ENCODE measurements around the gene NQO2.
"Not testable (repeated sequence)": the region's sequence is repeated elsewhere in the genome, so short reads cannot be mapped to it uniquely, and the experiment has no call there.

NQO2 gene

DNA sequence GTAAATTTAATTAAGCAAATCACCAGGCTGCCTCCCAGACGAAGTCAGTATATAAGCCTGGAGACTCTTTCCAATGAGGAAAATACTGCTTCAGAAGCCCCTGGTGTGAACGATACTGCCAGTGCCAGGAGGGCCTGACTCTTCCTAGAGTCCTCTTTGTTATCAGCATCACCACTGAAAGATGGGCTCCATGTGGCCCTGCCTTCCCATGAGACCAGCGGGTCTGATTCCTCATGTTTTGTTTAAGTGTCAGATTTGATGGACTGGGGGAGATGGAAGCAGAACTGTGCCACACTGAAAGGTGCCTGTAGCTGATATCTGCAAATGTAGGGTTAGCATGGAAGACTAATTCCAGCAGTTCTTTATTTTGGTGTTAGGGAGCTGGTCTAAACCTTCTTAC lies 7.9 kb downstream of the NQO2 start:
- ChIA-PET CTCF (no interaction called here), POLR2A (no interaction called here)
- no peak for DNase-seq (ENCODE audit: extremely low spot score)
- TF ChIP-seq BHLHE40 (IDR thresholded peaks at IDR 0.05; ENCODE audit: borderline replicate concordance) (no peak), ZNF384 (IDR thresholded peaks at IDR 0.05) (no peak), FOXM1 (IDR thresholded peaks at IDR 0.05; ENCODE audit: borderline replicate concordance) (no peak), ARNT (IDR thresholded peaks at IDR 0.05) (no peak), LEF1 (IDR thresholded peaks at IDR 0.05; ENCODE audit: borderline replicate concordance) (no peak), ELF4 (IDR thresholded peaks at IDR 0.05) (no peak), HDGF (IDR thresholded peaks at IDR 0.05; ENCODE audit: borderline replicate concordance) (no peak), FOXK2 (IDR thresholded peaks at IDR 0.05) (no peak), TARDBP (IDR thresholded peaks at IDR 0.05) (no peak)
- TF ChIP-seq, protein P1, sequence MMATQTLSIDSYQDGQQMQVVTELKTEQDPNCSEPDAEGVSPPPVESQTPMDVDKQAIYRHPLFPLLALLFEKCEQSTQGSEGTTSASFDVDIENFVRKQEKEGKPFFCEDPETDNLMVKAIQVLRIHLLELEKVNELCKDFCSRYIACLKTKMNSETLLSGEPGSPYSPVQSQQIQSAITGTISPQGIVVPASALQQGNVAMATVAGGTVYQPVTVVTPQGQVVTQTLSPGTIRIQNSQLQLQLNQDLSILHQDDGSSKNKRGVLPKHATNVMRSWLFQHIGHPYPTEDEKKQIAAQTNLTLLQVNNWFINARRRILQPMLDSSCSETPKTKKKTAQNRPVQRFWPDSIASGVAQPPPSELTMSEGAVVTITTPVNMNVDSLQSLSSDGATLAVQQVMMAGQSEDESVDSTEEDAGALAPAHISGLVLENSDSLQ (IDR thresholded peaks at IDR 0.05), result no peak

DNA sequence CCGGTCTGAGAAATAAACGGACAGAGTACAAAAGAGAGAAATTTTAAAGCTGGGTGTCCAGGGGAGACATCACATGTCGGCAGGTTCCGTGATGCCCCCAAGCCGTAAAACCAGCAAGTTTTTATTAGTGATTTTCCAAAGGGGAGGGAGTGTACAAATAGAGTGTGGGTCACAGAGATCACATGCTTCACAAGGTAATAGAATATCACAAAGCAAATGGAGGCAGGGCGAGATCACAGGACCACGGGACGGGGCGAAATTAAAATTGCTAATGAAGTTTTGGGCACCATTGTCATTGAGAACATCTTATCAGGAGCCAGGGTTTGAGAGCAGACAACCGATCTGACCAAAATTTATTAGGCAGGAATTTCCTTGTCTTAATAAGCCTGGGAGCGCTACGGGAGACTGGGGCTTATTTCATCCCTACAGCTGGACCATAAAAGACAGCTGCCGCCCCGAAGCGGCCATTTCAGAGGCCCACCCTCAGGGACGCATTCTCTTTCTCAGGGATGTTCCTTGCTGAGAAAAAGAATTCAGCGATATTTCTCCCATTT lies 9.1 kb downstream of the NQO2 start:
- DNase-seq (ENCODE audit: extremely low spot score); CTCF ChIA-PET; POLR2A ChIA-PET: not testable (repeated sequence)

DNA sequence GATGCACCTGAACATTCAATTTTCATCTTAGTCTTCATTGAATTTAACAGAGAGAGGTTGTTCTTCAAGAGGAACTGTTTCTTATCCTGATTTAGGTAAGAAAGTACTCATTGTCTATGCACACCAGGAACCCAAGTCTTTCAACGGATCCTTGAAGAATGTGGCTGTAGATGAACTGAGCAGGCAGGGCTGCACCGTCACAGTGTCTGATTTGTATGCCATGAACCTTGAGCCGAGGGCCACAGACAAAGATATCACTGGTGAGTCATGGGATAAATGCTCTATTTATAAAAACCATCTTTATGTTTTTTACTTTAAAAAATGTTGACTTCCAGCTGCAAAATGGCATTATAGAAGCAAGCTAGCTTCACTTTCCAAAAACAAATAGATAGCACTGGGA lies 10.2 kb downstream of the NQO2 start:
- no peak for DNase-seq (ENCODE audit: extremely low spot score)
- TF ChIP-seq HDGF (IDR thresholded peaks at IDR 0.05; ENCODE audit: borderline replicate concordance) (no peak), L3MBTL2 (conservative IDR thresholded peaks at IDR 0.05) (no peak), SUZ12 (IDR thresholded peaks at IDR 0.05) (no peak), ELF4 (IDR thresholded peaks at IDR 0.05) (no peak), TARDBP (IDR thresholded peaks at IDR 0.05) (no peak), BHLHE40 (IDR thresholded peaks at IDR 0.05; ENCODE audit: borderline replicate concordance) (no peak), ZNF384 (IDR thresholded peaks at IDR 0.05) (no peak), FOXM1 (IDR thresholded peaks at IDR 0.05; ENCODE audit: borderline replicate concordance) (no peak), FOXA1 (IDR thresholded peaks at IDR 0.05) (no peak)
- TF ChIP-seq, protein P1 (IDR thresholded peaks at IDR 0.05), result no peak
- ChIA-PET CTCF (interaction anchor here (0.6 to 0.7 kb wide), 2 partner anchors 8 to 18 kb away, joined by 3 to 9 read pairs; no protein-coding TSS in a partner anchor), POLR2A (no interaction called here)

DNA sequence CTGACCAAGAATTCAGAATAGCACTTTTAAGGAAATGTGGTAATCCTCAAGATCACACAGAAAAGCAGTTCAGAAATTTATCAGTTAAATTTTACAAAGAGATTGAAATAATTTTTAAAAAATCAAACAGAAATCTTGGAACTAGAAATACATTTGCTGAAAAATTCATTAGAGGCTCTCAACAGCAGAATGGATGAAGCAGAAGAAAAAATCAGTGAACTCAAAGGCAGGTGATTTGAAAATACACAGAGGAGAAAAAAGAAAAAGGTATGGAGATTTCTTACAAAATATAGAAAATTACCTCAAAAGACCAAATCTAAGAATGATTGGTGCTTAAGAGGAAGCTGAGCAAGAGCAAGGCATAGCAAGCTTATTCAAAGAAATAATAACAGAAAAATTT lies 11.5 kb downstream of the NQO2 start:
- DNase-seq (ENCODE audit: extremely low spot score), result no peak
- TF ChIP-seq NFRKB (IDR thresholded peaks at IDR 0.05) (no peak), FOXK2 (IDR thresholded peaks at IDR 0.05) (no peak), HDGF (IDR thresholded peaks at IDR 0.05; ENCODE audit: borderline replicate concordance) (no peak), SP1 (IDR thresholded peaks at IDR 0.05) (no peak), CTBP1 (IDR thresholded peaks at IDR 0.05; ENCODE audit: borderline replicate concordance) (no peak)
- POLR2A ChIA-PET, result no interaction called here
- CTCF ChIA-PET, result no interaction called here

DNA sequence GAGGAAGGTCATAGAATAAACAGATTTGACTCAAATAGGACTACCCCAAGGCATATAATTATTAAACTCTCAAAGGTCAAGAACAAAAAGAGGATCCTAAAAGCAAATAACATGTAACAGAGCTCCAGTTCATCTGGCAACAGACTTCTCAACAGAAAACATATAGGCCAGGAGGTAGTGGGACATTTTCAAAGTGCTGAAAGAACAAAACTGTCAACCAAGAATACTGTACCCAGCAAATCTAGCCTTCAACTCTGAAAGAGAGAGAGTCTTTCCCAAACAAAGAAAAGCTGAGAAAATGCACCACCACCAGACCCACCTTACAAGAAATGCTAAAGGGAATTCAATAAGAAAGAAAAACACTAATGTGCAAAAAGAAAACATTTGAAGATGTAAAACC lies 11.9 kb downstream of the NQO2 start:
- TF ChIP-seq, protein P1 (IDR thresholded peaks at IDR 0.05), result no peak
- TF ChIP-seq FOXA1 (IDR thresholded peaks at IDR 0.05), result no peak
- no peak for TF ChIP-seq TARDBP (IDR thresholded peaks at IDR 0.05)
- no peak for TF ChIP-seq ELF4 (IDR thresholded peaks at IDR 0.05)
- no peak for TF ChIP-seq NFRKB (IDR thresholded peaks at IDR 0.05)
- no peak for TF ChIP-seq ARNT (IDR thresholded peaks at IDR 0.05)
- TF ChIP-seq SUZ12 (IDR thresholded peaks at IDR 0.05), result no peak
- TF ChIP-seq L3MBTL2 (conservative IDR thresholded peaks at IDR 0.05), result no peak
- TF ChIP-seq LEF1 (IDR thresholded peaks at IDR 0.05; ENCODE audit: borderline replicate concordance), result no peak
- TF ChIP-seq BHLHE40 (IDR thresholded peaks at IDR 0.05; ENCODE audit: borderline replicate concordance), result no peak
- no peak for TF ChIP-seq CTBP1 (IDR thresholded peaks at IDR 0.05; ENCODE audit: borderline replicate concordance)
- TF ChIP-seq HDGF (IDR thresholded peaks at IDR 0.05; ENCODE audit: borderline replicate concordance), result no peak
- no peak for TF ChIP-seq ZNF384 (IDR thresholded peaks at IDR 0.05)
- TF ChIP-seq FOXK2 (IDR thresholded peaks at IDR 0.05), result no peak

DNA sequence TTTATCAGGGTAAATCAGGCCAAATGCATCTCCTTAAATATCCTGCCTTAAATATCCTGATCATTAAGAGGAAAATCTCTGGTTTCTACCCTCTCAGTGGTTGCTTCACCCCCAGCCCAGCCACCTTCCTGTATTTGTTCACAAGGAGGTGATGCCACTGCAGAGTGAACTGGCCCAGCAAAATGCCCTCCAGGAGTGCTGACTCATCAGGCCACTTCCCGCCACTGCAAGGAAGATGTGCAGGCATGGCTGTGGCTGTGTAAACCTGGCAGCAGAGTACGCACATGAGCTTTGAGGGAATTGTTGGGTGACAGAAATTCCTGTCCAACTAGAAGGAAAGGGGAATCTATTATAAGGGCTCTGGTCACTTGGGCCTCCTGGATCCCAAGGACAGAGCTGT lies 13.8 kb downstream of the NQO2 start:
- ChIA-PET CTCF (no interaction called here), POLR2A (no interaction called here)
- no peak for TF ChIP-seq ARNT (IDR thresholded peaks at IDR 0.05)
- no peak for TF ChIP-seq FOXA1 (IDR thresholded peaks at IDR 0.05)
- TF ChIP-seq ELF4 (IDR thresholded peaks at IDR 0.05), result no peak
- TF ChIP-seq LEF1 (IDR thresholded peaks at IDR 0.05; ENCODE audit: borderline replicate concordance), result no peak
- TF ChIP-seq HDGF (IDR thresholded peaks at IDR 0.05; ENCODE audit: borderline replicate concordance), result no peak
- no peak for TF ChIP-seq FOXK2 (IDR thresholded peaks at IDR 0.05)
- no peak for TF ChIP-seq CTBP1 (IDR thresholded peaks at IDR 0.05; ENCODE audit: borderline replicate concordance)
- DNase-seq (ENCODE audit: extremely low spot score), result no peak

More for the DNA sequence above, 11.9 kb downstream of the NQO2 start:
- ChIA-PET POLR2A (no interaction called here), CTCF (no interaction called here)
- no peak for DNase-seq (ENCODE audit: extremely low spot score)

DNA sequence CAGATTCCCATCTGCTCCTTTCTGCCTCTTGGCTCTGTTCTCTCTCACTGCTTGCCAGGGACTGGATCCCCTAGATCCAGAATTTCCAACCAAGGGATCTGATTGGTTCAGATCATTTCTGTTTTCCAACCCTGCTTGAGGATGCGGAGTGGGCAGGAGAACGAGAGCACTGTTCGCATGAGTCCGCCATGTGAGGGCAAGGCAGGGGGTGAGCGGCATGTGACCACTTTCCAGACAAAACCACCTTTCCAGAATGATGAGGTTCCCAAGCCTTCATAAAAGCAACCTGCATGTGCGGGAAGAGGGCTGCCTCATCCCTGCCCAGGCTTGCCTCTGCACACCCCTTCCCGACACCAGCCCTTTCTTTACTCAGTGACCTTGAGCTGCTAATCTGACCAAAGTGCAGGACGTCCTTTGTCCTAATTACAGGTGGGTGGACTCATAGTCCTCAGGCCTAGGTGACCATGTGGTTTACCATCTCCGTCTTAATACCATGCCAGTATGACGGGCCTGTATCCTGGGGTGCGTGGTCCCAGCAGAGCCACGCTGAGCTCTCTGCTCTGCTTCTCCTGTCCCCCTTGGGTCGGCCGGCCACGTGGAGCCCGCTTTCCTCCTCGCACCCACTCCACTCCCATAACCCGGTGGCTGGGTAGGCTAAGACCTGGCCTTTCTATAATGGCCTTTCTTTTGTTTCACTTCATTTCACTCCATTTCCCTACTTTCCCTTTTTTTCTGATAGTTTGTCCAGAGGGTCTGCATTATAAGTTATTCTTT lies 14.4 kb downstream of the NQO2 start:
- TF ChIP-seq LEF1 (IDR thresholded peaks at IDR 0.05; ENCODE audit: borderline replicate concordance) (no peak), BHLHE40 (IDR thresholded peaks at IDR 0.05; ENCODE audit: borderline replicate concordance) (no peak), ELF4 (IDR thresholded peaks at IDR 0.05) (no peak), HDGF (IDR thresholded peaks at IDR 0.05; ENCODE audit: borderline replicate concordance) (no peak), SP1 (IDR thresholded peaks at IDR 0.05) (no peak), ARNT (IDR thresholded peaks at IDR 0.05) (no peak), TARDBP (IDR thresholded peaks at IDR 0.05) (no peak), ZNF384 (IDR thresholded peaks at IDR 0.05) (no peak), FOXM1 (IDR thresholded peaks at IDR 0.05; ENCODE audit: borderline replicate concordance) (no peak), FOXA1 (IDR thresholded peaks at IDR 0.05) (no peak), L3MBTL2 (conservative IDR thresholded peaks at IDR 0.05) (no peak)
- TF ChIP-seq, protein P1 (IDR thresholded peaks at IDR 0.05), result no peak
- POLR2A ChIA-PET, result no interaction called here
- no peak for DNase-seq (ENCODE audit: extremely low spot score)
- CTCF ChIA-PET, result no interaction called here
